Naive thymus-derived CD4-positive, alpha-beta T cell (primary cell): ENCODE data around the gene CTNNA3. TPM values are rescaled to one million over a fixed set of nuclear protein-coding genes. Genes with fewer than 3 reads are reported as not detected.

Experiments
- ATAC-seq: fragments of 150-1000 bp; cut with Tn5 transposase; 2 replicates; pipeline ENCODE4 v1.10.0; 2021; ENCODE audit warnings: mild to moderate bottlenecking, moderate library complexity
- CTCF ChIA-PET: fragments of 350-600 bp; sonication (Branson Sonifier 250); formaldehyde crosslinking; loops from one replicate; lab custom pipeline; 2021; ENCODE audit warnings: antibody characterized with exemption; lab: Charles Lee
- POLR2A ChIA-PET: fragments of 350-600 bp; sonication (Branson Sonifier 250); formaldehyde crosslinking; loops from one replicate; lab custom pipeline; 2021; ENCODE audit warnings: antibody characterized with exemption, inconsistent platforms; lab: Charles Lee
- DNase-seq, 9 donors: peaks; one replicate each; pipeline versions ENCODE4 v3.0.0 to v3.0.0-alpha.2; 2020 to 2022; ENCODE audit warnings: mixed read lengths in 1 of 9
- H3K27ac ChIP-seq: one replicate; pipeline ENCODE4 v1.7.0; 2013; ENCODE audit warnings: mild to moderate bottlenecking, low read depth, low read length, moderate library complexity
- H3K27me3 ChIP-seq, 2 donors: one replicate each; pipeline ENCODE4 v1.7.0; 2013; ENCODE audit warnings: low read length in 2 of 2, mild to moderate bottlenecking in 2 of 2, moderate library complexity in 2 of 2; ENCODE audit not compliant: control insufficient read depth in 2 of 2, insufficient read depth in 2 of 2
- H3K36me3 ChIP-seq, 3 experiments: 1 replicate in 2 of 3; 2 replicates in 1 of 3; pipeline ENCODE4 v1.7.0; 2013; ENCODE audit warnings: low read length in 3 of 3, mild to moderate bottlenecking in 3 of 3, moderate library complexity in 1 of 3; ENCODE audit not compliant: insufficient read depth in 3 of 3, control insufficient read depth in 2 of 3
- H3K4me1 ChIP-seq, 2 donors: one replicate each; pipeline ENCODE4 v1.7.0; 2013; ENCODE audit warnings: low read length in 2 of 2, mild to moderate bottlenecking in 2 of 2, moderate library complexity in 1 of 2; ENCODE audit not compliant: control insufficient read depth in 2 of 2, insufficient read depth in 2 of 2
- H3K4me3 ChIP-seq: 2 replicates; pipeline ENCODE4 v1.7.0; 2013; ENCODE audit warnings: mild to moderate bottlenecking, low read length
- H3K9me3 ChIP-seq, 3 experiments: 1 replicate in 2 of 3; 2 replicates in 1 of 3; pipeline ENCODE4 v1.7.0; 2013; ENCODE audit warnings: low read length in 3 of 3; ENCODE audit not compliant: control insufficient read depth in 2 of 3
- H3K27ac Mint-ChIP-seq, 9 donors: one replicate each; pipeline ENCODE4 v1.8.0; 2020 to 2022; ENCODE audit warnings: mixed read lengths in 9 of 9, mild to moderate bottlenecking in 8 of 9, moderate library complexity in 5 of 9, inconsistent platforms in 2 of 9
- H3K27me3 Mint-ChIP-seq, 5 donors: one replicate each; pipeline ENCODE4 v1.8.0; 2021 to 2022; ENCODE audit warnings: mixed read lengths in 5 of 5, mild to moderate bottlenecking in 1 of 5
- H3K36me3 Mint-ChIP-seq, 5 donors: one replicate each; pipeline ENCODE4 v1.8.0; 2020 to 2022; ENCODE audit warnings: mixed read lengths in 5 of 5, mild to moderate bottlenecking in 3 of 5, inconsistent platforms in 1 of 5
- H3K4me1 Mint-ChIP-seq, 7 donors: one replicate each; pipeline ENCODE4 v1.8.0; 2020 to 2022; ENCODE audit warnings: mixed read lengths in 7 of 7, mild to moderate bottlenecking in 3 of 7, inconsistent platforms in 1 of 7
- H3K4me3 Mint-ChIP-seq, 10 donors: one replicate each; pipeline ENCODE4 v1.8.0; 2020 to 2022; ENCODE audit warnings: mild to moderate bottlenecking in 10 of 10, mixed read lengths in 10 of 10, moderate library complexity in 6 of 10, inconsistent platforms in 2 of 10
- H3K9me3 Mint-ChIP-seq, 11 donors: one replicate each; pipeline ENCODE4 v1.8.0; 2020 to 2022; ENCODE audit warnings: mixed read lengths in 11 of 11, mild to moderate bottlenecking in 4 of 11, inconsistent platforms in 1 of 11, moderate library complexity in 1 of 11
- intact Hi-C, 2 donors: fragments of 100-400 bp; cut with micrococcal nuclease; formaldehyde crosslinking; loops; one replicate each; pipeline ENCODE4 v1.15.1; 2023
- polyA plus RNA-seq, 2 donors: library from polyadenylated mRNA; unstranded; fragments of 300-500 nt; fragmentation: Illumina TruSeq; gene quantifications; one replicate each; pipeline ENCODE4 v1.2.3, GENCODE V29; 2021
- total RNA-seq, 6 experiments: library from RNA in 5 of 6; stranded (reverse) in 5 of 6; gene quantifications; 1 replicate in 5 of 6; 2 replicates in 1 of 6; pipeline ENCODE4 v1.2.3 and lab custom pipeline; 2021 to 2026

The CTNNA3 gene
- total and polyA plus RNA-seq, 7 experiments from 2014 or later: 0.43 to 0.84 (median 0.71) TPM; not detected in 2

- ChIA-PET CTCF (no interaction called here), POLR2A (no interaction called here)
- Mint-ChIP-seq H3K36me3 (no peaks in the 10 kb centered on the region), H3K4me3 (no peak overlapping the region), H3K9me3 (peaks cover 0 to 13% (median 4%) of the 10 kb centered on the region in 11 donors), H3K27me3 (no peaks in the 10 kb centered on the region), H3K4me1 (peaks cover 0 to 1% (median 0%) of the 10 kb centered on the region in 7 donors), H3K27ac (no peak overlapping the region)
- Histone ChIP-seq H3K4me3 (no peak overlapping the region), H3K4me1 (no peaks in the 10 kb centered on the region), H3K27me3 (no peaks in the 10 kb centered on the region), H3K36me3 (no peaks in the 10 kb centered on the region), H3K27ac (no peak overlapping the region), H3K9me3 (peaks cover 0 to 7% (median 0%) of the 10 kb centered on the region in 3 experiments)
- ATAC-seq (no peak), DNase-seq (no peak)
- intact Hi-C loops: no loop called here
These were observed 1453.1 kb downstream of the CTNNA3 start for GRCh38 chr10:66242885-66243284.

GRCh38 chr10:66239062-66239461 lies 1456.9 kb downstream of the CTNNA3 start:
- no peak for ATAC-seq
- intact Hi-C loops: no loop called here

GRCh38 chr10:66238343-66238742 lies 1457.7 kb downstream of the CTNNA3 start:
- no peak for ATAC-seq
- Mint-ChIP-seq H3K27ac (no peak overlapping the region), H3K9me3 (peaks cover 0 to 1% (median 0%) of the 10 kb centered on the region in 11 donors), H3K27me3 (no peaks in the 10 kb centered on the region), H3K4me3 (no peak overlapping the region), H3K36me3 (no peaks in the 10 kb centered on the region), H3K4me1 (no peaks in the 10 kb centered on the region)
- H3K27ac ChIP-seq: no peak overlapping the region
- ChIA-PET CTCF (no interaction called here), POLR2A (no interaction called here)
- H3K4me1 ChIP-seq: no peaks in the 10 kb centered on the region
- no peaks in the 10 kb centered on the region for H3K27me3 ChIP-seq
- no peaks in the 10 kb centered on the region for H3K36me3 ChIP-seq
- intact Hi-C loops: no loop called here
- H3K4me3 ChIP-seq: no peak overlapping the region
- no peaks in the 10 kb centered on the region for H3K9me3 ChIP-seq
- no peak for DNase-seq

More at GRCh38 chr10:66239062-66239461, 1456.9 kb downstream of the CTNNA3 start:
- no peaks in the 10 kb centered on the region for H3K4me1 ChIP-seq
- H3K9me3 Mint-ChIP-seq: peaks cover 0 to 1% (median 0%) of the 10 kb centered on the region in 11 donors
- no peaks in the 10 kb centered on the region for H3K27me3 Mint-ChIP-seq
- CTCF ChIA-PET: no interaction called here
- no peak overlapping the region for H3K27ac ChIP-seq
- H3K27ac Mint-ChIP-seq: no peak overlapping the region
- H3K4me3 ChIP-seq: no peak overlapping the region
- H3K36me3 Mint-ChIP-seq: no peaks in the 10 kb centered on the region
- no peaks in the 10 kb centered on the region for H3K36me3 ChIP-seq
- POLR2A ChIA-PET: no interaction called here
- H3K4me1 Mint-ChIP-seq: no peaks in the 10 kb centered on the region
- DNase-seq: no peak
- H3K9me3 ChIP-seq: no peaks in the 10 kb centered on the region
- H3K4me3 Mint-ChIP-seq: no peak overlapping the region
- no peaks in the 10 kb centered on the region for H3K27me3 ChIP-seq

GRCh38 chr10:66234872-66235271 lies 1461.1 kb downstream of the CTNNA3 start:
- H3K9me3 ChIP-seq: peaks cover 0 to 7% (median 0%) of the 10 kb centered on the region in 3 experiments
- ATAC-seq (no peak), DNase-seq (no peak)
- no peaks in the 10 kb centered on the region for H3K27me3 ChIP-seq
- H3K27ac ChIP-seq: no peak overlapping the region
- Mint-ChIP-seq H3K4me3 (no peak overlapping the region), H3K27me3 (no peaks in the 10 kb centered on the region), H3K36me3 (peaks cover 0 to 2% (median 0%) of the 10 kb centered on the region in 5 donors), H3K27ac (no peak overlapping the region), H3K4me1 (no peaks in the 10 kb centered on the region), H3K9me3 (peaks cover 0 to 16% (median 9%) of the 10 kb centered on the region in 11 donors)
- POLR2A ChIA-PET: no interaction called here
- no peaks in the 10 kb centered on the region for H3K4me1 ChIP-seq
- H3K36me3 ChIP-seq: no peaks in the 10 kb centered on the region
- CTCF ChIA-PET: no interaction called here
- no peak overlapping the region for H3K4me3 ChIP-seq
- intact Hi-C loops: no loop called here

GRCh38 chr10:66228887-66229286 lies 1467.1 kb downstream of the CTNNA3 start:
- H3K36me3 ChIP-seq: no peaks in the 10 kb centered on the region
- H3K27me3 Mint-ChIP-seq: no peaks in the 10 kb centered on the region
- H3K4me3 ChIP-seq: no peak overlapping the region
- peaks cover 0 to 7% (median 0%) of the 10 kb centered on the region in 3 experiments for H3K9me3 ChIP-seq
- H3K9me3 Mint-ChIP-seq: peaks cover 2 to 41% (median 28%) of the 10 kb centered on the region in 11 donors
- intact Hi-C loops: no loop called here
- no peaks in the 10 kb centered on the region for H3K4me1 Mint-ChIP-seq
- POLR2A ChIA-PET: no interaction called here
- no peaks in the 10 kb centered on the region for H3K4me1 ChIP-seq
- no peak overlapping the region for H3K27ac ChIP-seq
- no peak overlapping the region for H3K4me3 Mint-ChIP-seq
- ATAC-seq: no peak
- peaks cover 0 to 12% (median 0%) of the 10 kb centered on the region in 5 donors for H3K36me3 Mint-ChIP-seq
- no peak for DNase-seq
- H3K27ac Mint-ChIP-seq: no peak overlapping the region
- H3K27me3 ChIP-seq: no peaks in the 10 kb centered on the region
- CTCF ChIA-PET: no interaction called here

- H3K4me3 Mint-ChIP-seq: no peak overlapping the region
- peaks cover 0 to 14% (median 8%) of the 10 kb centered on the region in 11 donors for H3K9me3 Mint-ChIP-seq
- no peak overlapping the region for H3K27ac Mint-ChIP-seq
- H3K27me3 Mint-ChIP-seq: no peaks in the 10 kb centered on the region
- Histone ChIP-seq H3K4me1 (no peaks in the 10 kb centered on the region), H3K36me3 (no peaks in the 10 kb centered on the region), H3K27ac (no peak overlapping the region), H3K4me3 (no peak overlapping the region), H3K27me3 (no peaks in the 10 kb centered on the region), H3K9me3 (no peaks in the 10 kb centered on the region)
- intact Hi-C loops: no loop called here
- H3K36me3 Mint-ChIP-seq: no peaks in the 10 kb centered on the region
- POLR2A ChIA-PET: no interaction called here
- CTCF ChIA-PET: no interaction called here
- no peak for DNase-seq
- no peak for ATAC-seq
- H3K4me1 Mint-ChIP-seq: no peaks in the 10 kb centered on the region
These were observed 1472.3 kb downstream of the CTNNA3 start for GRCh38 chr10:66223656-66224055.

- DNase-seq (no peak), ATAC-seq (no peak)
- Mint-ChIP-seq H3K36me3 (no peaks in the 10 kb centered on the region), H3K9me3 (peaks cover 0 to 10% (median 3%) of the 10 kb centered on the region in 11 donors), H3K4me1 (no peaks in the 10 kb centered on the region), H3K27me3 (no peaks in the 10 kb centered on the region), H3K4me3 (no peak overlapping the region), H3K27ac (no peak overlapping the region)
- ChIA-PET POLR2A (no interaction called here), CTCF (no interaction called here)
- no peak overlapping the region for H3K27ac ChIP-seq
- no peaks in the 10 kb centered on the region for H3K4me1 ChIP-seq
- H3K36me3 ChIP-seq: no peaks in the 10 kb centered on the region
- no peaks in the 10 kb centered on the region for H3K27me3 ChIP-seq
- intact Hi-C loops: no loop called here
- H3K4me3 ChIP-seq: no peak overlapping the region
- H3K9me3 ChIP-seq: no peaks in the 10 kb centered on the region
These were observed 1473.4 kb downstream of the CTNNA3 start for GRCh38 chr10:66222462-66223046.
